Upper lobe of right lung (tissue), 1 donor: ENCODE results near the gene SRBD1. TPM values are rescaled to one million over a fixed set of nuclear protein-coding genes. Genes with fewer than 3 reads are reported as not detected.

ENCODE experiments used
- ATAC-seq: fragments of 200-7000 bp; cut with Tn5 transposase; one replicate; pipeline ENCODE4 v1.9.1; 2020; ENCODE audit warnings: mild to moderate bottlenecking, moderate library complexity
- DNase-seq: peaks from one replicate; pipeline ENCODE4 v3.0.0-alpha.2; 2020
- H3K27ac ChIP-seq: fragments of 200-600 bp; one replicate; pipeline ENCODE4 v1.8.0; 2022
- H3K27me3 ChIP-seq: fragments of 200-600 bp; one replicate; pipeline ENCODE4 v1.8.0; 2022; ENCODE audit warnings: mild to moderate bottlenecking
- H3K36me3 ChIP-seq: fragments of 200-600 bp; one replicate; pipeline ENCODE4 v1.8.0; 2022
- H3K4me1 ChIP-seq: fragments of 200-600 bp; one replicate; pipeline ENCODE4 v1.8.0; 2022
- H3K4me3 ChIP-seq: fragments of 200-600 bp; one replicate; pipeline ENCODE4 v1.8.0; 2022; ENCODE audit warnings: mild to moderate bottlenecking
- H3K9me3 ChIP-seq: fragments of 200-600 bp; one replicate; pipeline ENCODE4 v1.8.0; 2022
- CTCF ChIP-seq: fragments of 200-600 bp; IDR thresholded peaks from one replicate; pipeline ENCODE4 v1.8.0; 2022; ENCODE audit warnings: antibody characterized with exemption
- intact Hi-C: fragments of 100-400 bp; cut with DNase I; formaldehyde crosslinking; loops from one replicate; pipeline ENCODE4 v1.11.0; 2022
- total RNA-seq: library from RNA; stranded (reverse); fragmentation: NEBNext Ultra II Directional; extraction: Animal tissue kit (Norgen Biotek cat#: 25700); gene quantifications from one replicate; pipeline ENCODE4 v1.2.1, GENCODE V29; 2021
- donor health status: DM: no; HTN: yes; CAD: no; lungs with severe emphysema.

Gene SRBD1
- total RNA-seq, 1 donor from 2014 or later = 19.2 TPM

GRCh38 chr2:45352506-45352905 is 258.6 kb downstream of the SRBD1 start:
- intact Hi-C loops = no loop called here
- Histone ChIP-seq H3K4me3 (no peak overlapping the region), H3K9me3 (no peaks in the 10 kb centered on the region), H3K36me3 (no peaks in the 10 kb centered on the region), H3K27ac (no peak overlapping the region), H3K27me3 (no peaks in the 10 kb centered on the region), H3K4me1 (no peaks in the 10 kb centered on the region)
- no peak for TF ChIP-seq CTCF
- DNase-seq = no peak
- ATAC-seq = no peak

GRCh38 chr2:45345331-45346234 is 265.5 kb downstream of the SRBD1 start:
- Histone ChIP-seq H3K27me3 (no peaks in the 10 kb centered on the region), H3K4me1 (no peaks in the 10 kb centered on the region), H3K9me3 (no peaks in the 10 kb centered on the region), H3K36me3 (no peaks in the 10 kb centered on the region), H3K27ac (no peak overlapping the region), H3K4me3 (no peak overlapping the region)
- no peak for ATAC-seq
- no peak for TF ChIP-seq CTCF
- no peak for DNase-seq
- intact Hi-C loops = no loop called here

GRCh38 chr2:45344502-45344901 is 266.6 kb downstream of the SRBD1 start:
- H3K27ac ChIP-seq = no peak overlapping the region
- H3K36me3 ChIP-seq = no peaks in the 10 kb centered on the region
- no peaks in the 10 kb centered on the region for H3K9me3 ChIP-seq
- intact Hi-C loops = no loop called here
- TF ChIP-seq CTCF = no peak
- DNase-seq (no peak), ATAC-seq (no peak)
- no peak overlapping the region for H3K4me3 ChIP-seq
- H3K27me3 ChIP-seq = no peaks in the 10 kb centered on the region
- no peaks in the 10 kb centered on the region for H3K4me1 ChIP-seq

- no peaks in the 10 kb centered on the region for H3K4me1 ChIP-seq
- TF ChIP-seq CTCF = no peak
- H3K27me3 ChIP-seq = no peaks in the 10 kb centered on the region
- H3K36me3 ChIP-seq = no peaks in the 10 kb centered on the region
- intact Hi-C loops = no loop called here
- DNase-seq = no peak
- no peaks in the 10 kb centered on the region for H3K9me3 ChIP-seq
- no peak overlapping the region for H3K27ac ChIP-seq
- no peak overlapping the region for H3K4me3 ChIP-seq
- no peak for ATAC-seq
Measured at GRCh38 chr2:45344071-45344470, 267.0 kb downstream of the SRBD1 start.

- no peak for TF ChIP-seq CTCF
- Histone ChIP-seq H3K36me3 (no peaks in the 10 kb centered on the region), H3K27ac (no peak overlapping the region), H3K9me3 (no peaks in the 10 kb centered on the region), H3K4me1 (no peaks in the 10 kb centered on the region), H3K27me3 (no peaks in the 10 kb centered on the region), H3K4me3 (no peak overlapping the region)
- ATAC-seq (no peak), DNase-seq (no peak)
- intact Hi-C loops = no loop called here
Measured at GRCh38 chr2:45343251-45344017, 267.6 kb downstream of the SRBD1 start.
